VCaP (cell line): ENCODE measurements around the gene CDK7.

Experiments used
- H3K27ac ChIP-seq: fragments of 450-650 bp; 2 replicates; pipeline ENCODE4 v1.5.1; 2017
- TF ChIP-seq, protein P1 (sequence below): fragments of 450-650 bp; conservative IDR thresholded peaks from 2 replicates; pipeline ENCODE4 v1.5.1; 2017; ENCODE audit warnings: mild to moderate bottlenecking, moderate library complexity

CDK7 gene

DNA sequence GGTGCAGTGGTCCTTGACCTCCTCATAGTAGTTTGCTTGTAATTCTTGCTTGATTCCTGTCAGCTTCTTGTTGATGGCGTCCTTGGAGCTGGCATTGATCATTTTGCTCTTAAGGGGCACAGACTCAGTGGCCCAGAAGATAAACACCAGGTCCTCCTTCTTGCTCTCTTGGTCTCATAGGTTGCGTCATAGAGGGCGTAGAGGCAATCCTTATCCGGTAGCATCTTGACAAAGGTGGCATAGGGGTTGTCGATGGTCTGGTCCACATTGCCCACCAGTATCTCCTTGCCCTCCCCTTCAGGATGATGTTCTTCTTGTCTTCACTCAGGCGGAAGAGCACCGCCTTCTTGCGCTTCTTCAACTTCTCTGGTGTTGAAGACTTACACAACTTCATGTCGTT is 78.7 kb downstream of the CDK7 start:
- no peak overlapping the region for H3K27ac ChIP-seq
- TF ChIP-seq, protein P1, sequence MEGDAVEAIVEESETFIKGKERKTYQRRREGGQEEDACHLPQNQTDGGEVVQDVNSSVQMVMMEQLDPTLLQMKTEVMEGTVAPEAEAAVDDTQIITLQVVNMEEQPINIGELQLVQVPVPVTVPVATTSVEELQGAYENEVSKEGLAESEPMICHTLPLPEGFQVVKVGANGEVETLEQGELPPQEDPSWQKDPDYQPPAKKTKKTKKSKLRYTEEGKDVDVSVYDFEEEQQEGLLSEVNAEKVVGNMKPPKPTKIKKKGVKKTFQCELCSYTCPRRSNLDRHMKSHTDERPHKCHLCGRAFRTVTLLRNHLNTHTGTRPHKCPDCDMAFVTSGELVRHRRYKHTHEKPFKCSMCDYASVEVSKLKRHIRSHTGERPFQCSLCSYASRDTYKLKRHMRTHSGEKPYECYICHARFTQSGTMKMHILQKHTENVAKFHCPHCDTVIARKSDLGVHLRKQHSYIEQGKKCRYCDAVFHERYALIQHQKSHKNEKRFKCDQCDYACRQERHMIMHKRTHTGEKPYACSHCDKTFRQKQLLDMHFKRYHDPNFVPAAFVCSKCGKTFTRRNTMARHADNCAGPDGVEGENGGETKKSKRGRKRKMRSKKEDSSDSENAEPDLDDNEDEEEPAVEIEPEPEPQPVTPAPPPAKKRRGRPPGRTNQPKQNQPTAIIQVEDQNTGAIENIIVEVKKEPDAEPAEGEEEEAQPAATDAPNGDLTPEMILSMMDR: no peak

DNA sequence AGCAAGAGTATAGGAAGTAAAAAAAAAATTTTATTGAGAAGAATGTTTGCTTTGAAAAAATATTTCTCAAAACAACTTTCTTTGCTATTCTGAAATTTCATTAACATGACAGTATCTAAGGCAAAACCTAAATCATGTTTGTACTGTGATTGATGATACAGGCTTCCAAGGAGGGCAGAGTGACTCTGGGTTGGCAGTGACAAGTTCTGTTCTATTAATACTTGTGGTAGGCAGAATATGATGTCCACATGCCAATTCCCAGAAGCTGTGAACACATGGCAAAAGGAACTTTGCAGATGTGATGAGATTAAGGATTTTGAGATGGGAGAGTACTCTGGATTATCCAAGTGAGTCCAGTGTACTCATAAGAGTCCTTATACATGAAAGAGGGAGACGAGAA is 81.3 kb downstream of the CDK7 start:
- no peak overlapping the region for H3K27ac ChIP-seq
- TF ChIP-seq, protein P1: no peak

DNA sequence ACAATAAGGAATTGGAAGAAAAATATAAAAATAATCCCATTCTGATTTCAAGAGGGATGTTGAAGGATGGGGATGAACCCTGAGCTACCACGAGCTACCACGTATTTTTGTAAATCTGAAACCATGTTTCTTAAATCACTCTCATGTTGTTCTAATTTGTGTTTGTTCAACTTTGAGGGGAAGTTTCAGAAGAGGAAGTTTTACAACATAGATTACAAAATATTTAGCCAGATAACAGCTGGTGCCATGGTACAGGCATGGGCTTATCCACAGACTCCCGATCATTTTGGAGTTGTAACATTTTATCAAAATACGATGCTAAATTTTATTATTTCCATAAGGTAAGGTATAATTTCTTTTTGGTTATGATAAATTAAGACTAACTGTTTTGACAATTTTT is 82.7 kb downstream of the CDK7 start:
- TF ChIP-seq, protein P1: no peak
- H3K27ac ChIP-seq: no peak overlapping the region

DNA sequence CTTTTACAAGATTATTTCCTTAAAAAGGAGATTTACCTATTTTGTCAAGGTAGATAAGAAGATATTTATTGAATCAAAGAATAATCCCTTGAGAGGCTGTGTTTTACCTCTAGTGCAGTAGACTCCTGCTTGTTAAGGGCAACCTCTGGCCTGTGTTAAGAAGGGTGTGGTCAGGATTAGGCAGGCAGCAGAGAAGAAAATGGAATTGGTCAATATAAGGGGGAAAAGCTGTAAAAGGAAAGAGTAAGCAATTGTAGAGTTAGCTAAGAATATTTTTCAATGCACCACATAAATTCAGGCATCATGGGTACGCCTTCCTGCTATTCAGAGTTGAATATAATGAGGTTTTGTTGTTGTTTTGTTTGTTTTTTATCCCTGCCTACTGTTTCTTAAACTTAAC is 91.7 kb downstream of the CDK7 start:
- no peak overlapping the region for H3K27ac ChIP-seq

More for the DNA sequence above, 91.7 kb downstream of the CDK7 start:
- TF ChIP-seq, protein P1: no peak
